ENCODE results near the gene LRIG1. TPM values are rescaled to one million over a fixed set of nuclear protein-coding genes. Genes with fewer than 3 reads are reported as not detected.

The LRIG1 gene
- total RNA-seq, 1 experiment from 2014 or later: 24.1 TPM

- BruUV-seq (replicated peaks): no TSS peak
- peaks cover 41% of the 10 kb centered on the region for H3K4me1 ChIP-seq (ENCODE audit: insufficient read depth, low read length, poor library complexity, severe bottlenecking)
- no peak overlapping the region for H3K27ac ChIP-seq (ENCODE audit: low read depth, low read length, poor library complexity, severe bottlenecking)
- intact Hi-C loops (cut with micrococcal nuclease; ENCODE audit: unreplicated experiment): no loop called here
- H3K9me3 ChIP-seq (ENCODE audit: low read depth, low read length, poor library complexity, severe bottlenecking): no peaks in the 10 kb centered on the region
- no peak for DNase-seq (ENCODE audit: low spot score)
- no peaks in the 10 kb centered on the region for H3K36me3 ChIP-seq (ENCODE audit: insufficient read depth, low read length, poor library complexity, severe bottlenecking)
- TF ChIP-seq CTCF (conservative IDR thresholded peaks at IDR 0.05; ENCODE audit: low read depth, low read length): no peak
- no peak for TF ChIP-seq EZH2 (IDR thresholded peaks at IDR 0.05; ENCODE audit: borderline replicate concordance, low read depth, low read length, poor library complexity, severe bottlenecking)
- POLR2A ChIA-PET (ENCODE audit: low non-redundant PET): interaction anchor here (0.6 kb wide), 1 partner anchor 524 kb away, joined by 3 read pairs; no protein-coding TSS in a partner anchor
- no peaks in the 10 kb centered on the region for H3K27me3 ChIP-seq (replicated peaks; ENCODE audit: insufficient read depth, low read depth, low read length, poor library complexity)
- CTCF ChIA-PET: interaction anchor here (0.7 kb wide), 1 partner anchor 331 kb away, joined by 11 read pairs; no protein-coding TSS in a partner anchor
- H3K4me3 ChIP-seq (ENCODE audit: low read depth, low read length, poor library complexity, severe bottlenecking): peak overlapping the region; percentile 3
These were observed 28.3 kb downstream of the LRIG1 start for GRCh38 chr3:66472313-66473134.

- H3K4me1 ChIP-seq (ENCODE audit: insufficient read depth, low read length, poor library complexity, severe bottlenecking): peaks cover 36% of the 10 kb centered on the region
- TF ChIP-seq CTCF (conservative IDR thresholded peaks at IDR 0.05; ENCODE audit: low read depth, low read length) (no peak), EZH2 (IDR thresholded peaks at IDR 0.05; ENCODE audit: borderline replicate concordance, low read depth, low read length, poor library complexity, severe bottlenecking) (no peak)
- H3K4me3 ChIP-seq (ENCODE audit: low read depth, low read length, poor library complexity, severe bottlenecking): no peak overlapping the region
- no peaks in the 10 kb centered on the region for H3K27me3 ChIP-seq (replicated peaks; ENCODE audit: insufficient read depth, low read depth, low read length, poor library complexity)
- ChIA-PET POLR2A (ENCODE audit: low non-redundant PET) (no interaction called here), CTCF (no interaction called here)
- H3K36me3 ChIP-seq (ENCODE audit: insufficient read depth, low read length, poor library complexity, severe bottlenecking): no peaks in the 10 kb centered on the region
- no TSS peak for BruUV-seq (replicated peaks)
- no peak overlapping the region for H3K27ac ChIP-seq (ENCODE audit: low read depth, low read length, poor library complexity, severe bottlenecking)
- DNase-seq (ENCODE audit: low spot score): no peak
- no peaks in the 10 kb centered on the region for H3K9me3 ChIP-seq (ENCODE audit: low read depth, low read length, poor library complexity, severe bottlenecking)
- intact Hi-C loops (cut with micrococcal nuclease; ENCODE audit: unreplicated experiment): no loop called here
These were observed 29.7 kb downstream of the LRIG1 start for GRCh38 chr3:66470956-66471686.

- H3K9me3 ChIP-seq (ENCODE audit: low read depth, low read length, poor library complexity, severe bottlenecking): no peaks in the 10 kb centered on the region
- intact Hi-C loops (cut with micrococcal nuclease; ENCODE audit: unreplicated experiment): no loop called here
- CTCF ChIA-PET: no interaction called here
- H3K4me1 ChIP-seq (ENCODE audit: insufficient read depth, low read length, poor library complexity, severe bottlenecking): peaks cover 36% of the 10 kb centered on the region
- TF ChIP-seq EZH2 (IDR thresholded peaks at IDR 0.05; ENCODE audit: borderline replicate concordance, low read depth, low read length, poor library complexity, severe bottlenecking): no peak
- no peak for TF ChIP-seq CTCF (conservative IDR thresholded peaks at IDR 0.05; ENCODE audit: low read depth, low read length)
- POLR2A ChIA-PET (ENCODE audit: low non-redundant PET): no interaction called here
- H3K27me3 ChIP-seq (replicated peaks; ENCODE audit: insufficient read depth, low read depth, low read length, poor library complexity): no peaks in the 10 kb centered on the region
- no peak overlapping the region for H3K4me3 ChIP-seq (ENCODE audit: low read depth, low read length, poor library complexity, severe bottlenecking)
- no peaks in the 10 kb centered on the region for H3K36me3 ChIP-seq (ENCODE audit: insufficient read depth, low read length, poor library complexity, severe bottlenecking)
- H3K27ac ChIP-seq (ENCODE audit: low read depth, low read length, poor library complexity, severe bottlenecking): no peak overlapping the region
- no peak for DNase-seq (ENCODE audit: low spot score)
- no TSS peak for BruUV-seq (replicated peaks)
These were observed 30.5 kb downstream of the LRIG1 start for GRCh38 chr3:66470285-66470684.

Data from A673 (cell line).